ENCODE results near the gene DPH2.

DNA sequence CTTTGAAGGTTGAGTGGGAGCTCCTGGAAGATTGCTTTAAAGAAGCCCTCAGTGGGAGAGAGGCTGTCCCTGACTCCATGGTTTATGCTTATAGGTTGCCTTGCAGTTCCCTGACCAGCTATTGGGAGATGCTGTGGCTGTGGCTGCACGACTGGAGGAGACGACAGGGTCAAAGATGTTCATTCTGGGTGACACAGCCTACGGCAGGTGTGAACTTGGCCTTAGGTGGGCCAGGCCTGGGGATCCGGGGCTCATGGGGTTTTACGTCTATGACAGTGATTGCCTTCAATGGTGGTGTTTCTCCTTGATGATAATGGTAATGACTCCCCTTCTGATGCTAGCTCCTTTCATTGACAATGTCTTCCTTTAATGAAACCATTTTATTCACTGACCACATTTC lies 692 bp downstream of the DPH2 start:
- TF ChIP-seq, protein P1, sequence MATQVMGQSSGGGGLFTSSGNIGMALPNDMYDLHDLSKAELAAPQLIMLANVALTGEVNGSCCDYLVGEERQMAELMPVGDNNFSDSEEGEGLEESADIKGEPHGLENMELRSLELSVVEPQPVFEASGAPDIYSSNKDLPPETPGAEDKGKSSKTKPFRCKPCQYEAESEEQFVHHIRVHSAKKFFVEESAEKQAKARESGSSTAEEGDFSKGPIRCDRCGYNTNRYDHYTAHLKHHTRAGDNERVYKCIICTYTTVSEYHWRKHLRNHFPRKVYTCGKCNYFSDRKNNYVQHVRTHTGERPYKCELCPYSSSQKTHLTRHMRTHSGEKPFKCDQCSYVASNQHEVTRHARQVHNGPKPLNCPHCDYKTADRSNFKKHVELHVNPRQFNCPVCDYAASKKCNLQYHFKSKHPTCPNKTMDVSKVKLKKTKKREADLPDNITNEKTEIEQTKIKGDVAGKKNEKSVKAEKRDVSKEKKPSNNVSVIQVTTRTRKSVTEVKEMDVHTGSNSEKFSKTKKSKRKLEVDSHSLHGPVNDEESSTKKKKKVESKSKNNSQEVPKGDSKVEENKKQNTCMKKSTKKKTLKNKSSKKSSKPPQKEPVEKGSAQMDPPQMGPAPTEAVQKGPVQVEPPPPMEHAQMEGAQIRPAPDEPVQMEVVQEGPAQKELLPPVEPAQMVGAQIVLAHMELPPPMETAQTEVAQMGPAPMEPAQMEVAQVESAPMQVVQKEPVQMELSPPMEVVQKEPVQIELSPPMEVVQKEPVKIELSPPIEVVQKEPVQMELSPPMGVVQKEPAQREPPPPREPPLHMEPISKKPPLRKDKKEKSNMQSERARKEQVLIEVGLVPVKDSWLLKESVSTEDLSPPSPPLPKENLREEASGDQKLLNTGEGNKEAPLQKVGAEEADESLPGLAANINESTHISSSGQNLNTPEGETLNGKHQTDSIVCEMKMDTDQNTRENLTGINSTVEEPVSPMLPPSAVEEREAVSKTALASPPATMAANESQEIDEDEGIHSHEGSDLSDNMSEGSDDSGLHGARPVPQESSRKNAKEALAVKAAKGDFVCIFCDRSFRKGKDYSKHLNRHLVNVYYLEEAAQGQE (IDR thresholded peaks at IDR 0.05): no peak
- TF ChIP-seq CTCF (IDR thresholded peaks at IDR 0.05) (no peak), RCOR1 (IDR thresholded peaks at IDR 0.05; ENCODE audit: low read depth, low read length) (no peak), EHMT2 (IDR thresholded peaks at IDR 0.05; ENCODE audit: low read depth) (no peak), NR3C1 (IDR thresholded peaks at IDR 0.05) (no peak), NFE2L2 (conservative IDR thresholded peaks at IDR 0.05; ENCODE audit: low read length) (no peak)
- TF ChIP-seq, protein P2, sequence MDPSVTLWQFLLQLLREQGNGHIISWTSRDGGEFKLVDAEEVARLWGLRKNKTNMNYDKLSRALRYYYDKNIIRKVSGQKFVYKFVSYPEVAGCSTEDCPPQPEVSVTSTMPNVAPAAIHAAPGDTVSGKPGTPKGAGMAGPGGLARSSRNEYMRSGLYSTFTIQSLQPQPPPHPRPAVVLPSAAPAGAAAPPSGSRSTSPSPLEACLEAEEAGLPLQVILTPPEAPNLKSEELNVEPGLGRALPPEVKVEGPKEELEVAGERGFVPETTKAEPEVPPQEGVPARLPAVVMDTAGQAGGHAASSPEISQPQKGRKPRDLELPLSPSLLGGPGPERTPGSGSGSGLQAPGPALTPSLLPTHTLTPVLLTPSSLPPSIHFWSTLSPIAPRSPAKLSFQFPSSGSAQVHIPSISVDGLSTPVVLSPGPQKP (IDR thresholded peaks at IDR 0.05; ENCODE audit: low read depth, low read length): no peak
